MM.1S (cell line): ENCODE results near the gene CCDC88C.

Experiments
- EZH2 ChIP-seq: fragments of 300-600 bp; sonication (generic); optimal IDR thresholded peaks from 2 replicates; pipeline ENCODE3; 2017; ENCODE audit warnings: low read depth, mild to moderate bottlenecking, antibody characterized with exemption, low read length, mixed read lengths
- EZH2phosphoT487 ChIP-seq: fragments of 300-600 bp; sonication (generic); IDR thresholded peaks from 2 replicates; pipeline ENCODE4 v1.6.1; 2018; ENCODE audit warnings: antibody characterized with exemption, low read length
- TF ChIP-seq, protein P1 (sequence below): fragments of 300-600 bp; sonication (generic); IDR thresholded peaks from 2 replicates; pipeline ENCODE4 v1.5.1; 2016; ENCODE audit warnings: antibody characterized with exemption, low read length, mixed read lengths

DNA sequence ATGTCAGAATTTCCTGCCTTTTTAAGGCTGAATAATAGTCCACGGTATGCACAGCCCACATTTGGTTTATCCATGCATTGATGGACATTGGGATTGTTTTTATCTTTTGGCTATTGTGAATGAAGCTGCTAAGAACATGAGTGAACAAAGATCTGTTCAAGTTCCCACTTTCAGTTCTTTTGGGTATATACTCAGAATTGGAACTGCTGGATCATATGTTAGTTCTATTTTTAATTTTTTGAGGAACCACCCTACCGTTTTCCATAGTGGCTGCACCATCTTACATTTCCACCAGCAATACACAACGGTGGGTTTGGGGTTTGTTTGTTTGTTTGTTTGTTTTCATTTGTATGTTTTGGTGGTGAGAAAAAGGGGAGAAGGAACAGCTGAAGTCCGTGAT is 179.5 kb downstream of the CCDC88C start:
- TF ChIP-seq, protein P1, sequence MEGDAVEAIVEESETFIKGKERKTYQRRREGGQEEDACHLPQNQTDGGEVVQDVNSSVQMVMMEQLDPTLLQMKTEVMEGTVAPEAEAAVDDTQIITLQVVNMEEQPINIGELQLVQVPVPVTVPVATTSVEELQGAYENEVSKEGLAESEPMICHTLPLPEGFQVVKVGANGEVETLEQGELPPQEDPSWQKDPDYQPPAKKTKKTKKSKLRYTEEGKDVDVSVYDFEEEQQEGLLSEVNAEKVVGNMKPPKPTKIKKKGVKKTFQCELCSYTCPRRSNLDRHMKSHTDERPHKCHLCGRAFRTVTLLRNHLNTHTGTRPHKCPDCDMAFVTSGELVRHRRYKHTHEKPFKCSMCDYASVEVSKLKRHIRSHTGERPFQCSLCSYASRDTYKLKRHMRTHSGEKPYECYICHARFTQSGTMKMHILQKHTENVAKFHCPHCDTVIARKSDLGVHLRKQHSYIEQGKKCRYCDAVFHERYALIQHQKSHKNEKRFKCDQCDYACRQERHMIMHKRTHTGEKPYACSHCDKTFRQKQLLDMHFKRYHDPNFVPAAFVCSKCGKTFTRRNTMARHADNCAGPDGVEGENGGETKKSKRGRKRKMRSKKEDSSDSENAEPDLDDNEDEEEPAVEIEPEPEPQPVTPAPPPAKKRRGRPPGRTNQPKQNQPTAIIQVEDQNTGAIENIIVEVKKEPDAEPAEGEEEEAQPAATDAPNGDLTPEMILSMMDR = no peak
- no peak for TF ChIP-seq EZH2
- no peak for TF ChIP-seq EZH2phosphoT487
